GM12878 (cell line): Measurements from ENCODE around the gene MT3.
A peak's percentile ranks its signal among the peaks of the same experiment; 100 is the strongest.

ENCODE experiments used
- ATF7 ChIP-seq: fragments of 450-650 bp; IDR thresholded peaks from 2 replicates; pipeline ENCODE4 v1.6.1; 2016; ENCODE audit warnings: low read depth, mild to moderate bottlenecking
- CHD1 ChIP-seq: IDR thresholded peaks from 2 replicates; pipeline ENCODE4 v1.6.1; 2012; ENCODE audit warnings: low read depth, low read length, improper control_type of control experiment
- CTCF ChIP-seq, 3 experiments: IDR thresholded peaks in 2 of 3; conservative IDR thresholded peaks in 1 of 3; 2 replicates each; pipeline ENCODE4 v1.5.1; 2011; ENCODE audit warnings: low read depth in 3 of 3, low read length in 3 of 3, mild to moderate bottlenecking in 3 of 3, control low read depth in 2 of 3, moderate library complexity in 2 of 3, inconsistent platforms in 1 of 3, mixed read lengths in 1 of 3; ENCODE audit not compliant: control insufficient read depth in 2 of 3, insufficient read depth in 1 of 3; ENCODE audit errors: extremely low read depth in 1 of 3
- ELK1 ChIP-seq: IDR thresholded peaks from 2 replicates; pipeline ENCODE4 v1.6.1; 2012; ENCODE audit warnings: low read depth, low read length, improper control_type of control experiment
- HDAC2 ChIP-seq: fragments of 200-600 bp; sonication (generic); IDR thresholded peaks from 2 replicates; pipeline ENCODE4 v1.6.1; 2017
- MYC ChIP-seq: IDR thresholded peaks from 2 replicates; pipeline ENCODE4 v1.6.1; 2011; ENCODE audit warnings: mild to moderate bottlenecking, low read length, moderate library complexity, inconsistent platforms; ENCODE audit not compliant: insufficient read depth, insufficient replicate concordance, insufficient read length, severe bottlenecking
- REST ChIP-seq: IDR thresholded peaks from 2 replicates; pipeline ENCODE4 v1.6.1; 2012; ENCODE audit warnings: mild to moderate bottlenecking, low read depth, low read length
- ZBTB33 ChIP-seq: fragments of 450-650 bp; IDR thresholded peaks from 2 replicates; pipeline ENCODE4 v1.6.1; 2017; ENCODE audit warnings: mild to moderate bottlenecking

- TF ChIP-seq ELK1 = no peak
- TF ChIP-seq HDAC2 = no peak
- TF ChIP-seq CHD1 = no peak
- peak; percentile 64 to 74 (median 64) for TF ChIP-seq CTCF (IDR thresholded peaks at IDR 0.05 in 2 of 3, conservative IDR thresholded peaks at IDR 0.05 in 1 of 3; ENCODE audit: control insufficient read depth in 2 of 3, extremely low read depth in 1 of 3, insufficient read depth in 1 of 3, low read depth in 3 of 3, low read length in 3 of 3)
- no peak for TF ChIP-seq MYC
- TF ChIP-seq ZBTB33 = no peak
- TF ChIP-seq REST = no peak
- TF ChIP-seq ATF7 = no peak
Measured at GRCh38 chr16:56600398-56600999, 11.2 kb downstream of the MT3 start.
